Activated T-helper 17 cell treated with anti-CD3 and anti-CD28 coated beads, Interleukin-2, amount 50 U/mL, for 72 hours (primary cell): Measurements from ENCODE around the gene SLCO2A1. TPM values are rescaled to one million over a fixed set of nuclear protein-coding genes. Genes with fewer than 3 reads are reported as not detected.

Experiments
- ATAC-seq: fragments of 150-1000 bp; cut with Tn5 transposase; replicated peaks from 2 replicates; pipeline ENCODE4 v1.10.0; 2021; ENCODE audit warnings: mild to moderate bottlenecking, moderate library complexity
- H3K27ac Mint-ChIP-seq: one replicate; pipeline ENCODE4 v1.8.0; 2022; ENCODE audit warnings: mixed read lengths
- H3K27me3 Mint-ChIP-seq: one replicate; pipeline ENCODE4 v1.8.0; 2022; ENCODE audit warnings: mixed read lengths
- H3K36me3 Mint-ChIP-seq: one replicate; pipeline ENCODE4 v1.8.0; 2022; ENCODE audit warnings: low read depth, mild to moderate bottlenecking, mixed read lengths
- H3K4me1 Mint-ChIP-seq: one replicate; pipeline ENCODE4 v1.8.0; 2022; ENCODE audit warnings: mixed read lengths
- H3K4me3 Mint-ChIP-seq: one replicate; pipeline ENCODE4 v1.8.0; 2022; ENCODE audit warnings: mild to moderate bottlenecking, mixed read lengths
- H3K9me3 Mint-ChIP-seq: one replicate; pipeline ENCODE4 v1.8.0; 2022; ENCODE audit warnings: mixed read lengths
- total RNA-seq, 2 donors: library from RNA; stranded (reverse); gene quantifications; one replicate each; pipeline ENCODE4 v1.2.3, GENCODE V29; 2022

The SLCO2A1 gene
- total RNA-seq, 2 donors from 2014 or later = not detected

GRCh38 chr3:134004841-134005240, 24.9 kb downstream of the SLCO2A1 start:
- Mint-ChIP-seq H3K4me3 (no peak overlapping the region), H3K27ac (no peak overlapping the region), H3K27me3 (peaks cover 11% of the 10 kb centered on the region), H3K36me3 (no peaks in the 10 kb centered on the region), H3K9me3 (no peaks in the 10 kb centered on the region), H3K4me1 (no peaks in the 10 kb centered on the region)
- ATAC-seq = no peak

GRCh38 chr3:134003066-134003465, 26.7 kb downstream of the SLCO2A1 start:
- ATAC-seq = no peak
- H3K36me3 Mint-ChIP-seq = no peaks in the 10 kb centered on the region
- no peaks in the 10 kb centered on the region for H3K9me3 Mint-ChIP-seq

GRCh38 chr3:134002306-134002705, 27.4 kb downstream of the SLCO2A1 start:
- Mint-ChIP-seq H3K27me3 (peaks cover 20% of the 10 kb centered on the region), H3K9me3 (no peaks in the 10 kb centered on the region), H3K4me1 (no peaks in the 10 kb centered on the region), H3K27ac (no peak overlapping the region), H3K36me3 (no peaks in the 10 kb centered on the region), H3K4me3 (no peak overlapping the region)
- no peak for ATAC-seq

More at GRCh38 chr3:134003066-134003465, 26.7 kb downstream of the SLCO2A1 start:
- H3K4me3 Mint-ChIP-seq = no peak overlapping the region
- no peaks in the 10 kb centered on the region for H3K4me1 Mint-ChIP-seq
- H3K27me3 Mint-ChIP-seq = peaks cover 20% of the 10 kb centered on the region
- no peak overlapping the region for H3K27ac Mint-ChIP-seq

GRCh38 chr3:134001251-134001650, 28.5 kb downstream of the SLCO2A1 start:
- no peak overlapping the region for H3K4me3 Mint-ChIP-seq
- no peak for ATAC-seq
- peaks cover 20% of the 10 kb centered on the region for H3K27me3 Mint-ChIP-seq

GRCh38 chr3:133999891-134000685, 29.6 kb downstream of the SLCO2A1 start:
- Mint-ChIP-seq H3K4me3 (no peak overlapping the region), H3K36me3 (no peaks in the 10 kb centered on the region), H3K4me1 (no peaks in the 10 kb centered on the region), H3K9me3 (no peaks in the 10 kb centered on the region), H3K27ac (no peak overlapping the region), H3K27me3 (peaks cover 20% of the 10 kb centered on the region)
- no peak for ATAC-seq

More at GRCh38 chr3:134001251-134001650, 28.5 kb downstream of the SLCO2A1 start:
- no peak overlapping the region for H3K27ac Mint-ChIP-seq
- no peaks in the 10 kb centered on the region for H3K9me3 Mint-ChIP-seq
- H3K4me1 Mint-ChIP-seq = no peaks in the 10 kb centered on the region
- H3K36me3 Mint-ChIP-seq = no peaks in the 10 kb centered on the region

GRCh38 chr3:133998691-133999241, 31.0 kb downstream of the SLCO2A1 start:
- Mint-ChIP-seq H3K4me1 (no peaks in the 10 kb centered on the region), H3K4me3 (no peak overlapping the region), H3K36me3 (no peaks in the 10 kb centered on the region), H3K27ac (no peak overlapping the region), H3K27me3 (peaks cover 26% of the 10 kb centered on the region), H3K9me3 (no peaks in the 10 kb centered on the region)
- ATAC-seq = no peak

GRCh38 chr3:133997871-133998635, 31.7 kb downstream of the SLCO2A1 start:
- no peaks in the 10 kb centered on the region for H3K9me3 Mint-ChIP-seq
- no peaks in the 10 kb centered on the region for H3K36me3 Mint-ChIP-seq
- ATAC-seq = no peak
- no peak overlapping the region for H3K27ac Mint-ChIP-seq
- H3K4me3 Mint-ChIP-seq = no peak overlapping the region
- H3K27me3 Mint-ChIP-seq = peaks cover 28% of the 10 kb centered on the region
- H3K4me1 Mint-ChIP-seq = no peaks in the 10 kb centered on the region

GRCh38 chr3:133996996-133997395, 32.7 kb downstream of the SLCO2A1 start:
- Mint-ChIP-seq H3K4me1 (no peaks in the 10 kb centered on the region), H3K9me3 (no peaks in the 10 kb centered on the region), H3K27me3 (peaks cover 29% of the 10 kb centered on the region), H3K36me3 (no peaks in the 10 kb centered on the region), H3K27ac (no peak overlapping the region), H3K4me3 (no peak overlapping the region)
- ATAC-seq = no peak

GRCh38 chr3:133996251-133996661, 33.5 kb downstream of the SLCO2A1 start:
- H3K4me3 Mint-ChIP-seq = no peak overlapping the region

GRCh38 chr3:133995264-133995663, 34.5 kb downstream of the SLCO2A1 start:
- ATAC-seq = no peak
- Mint-ChIP-seq H3K4me1 (no peaks in the 10 kb centered on the region), H3K27ac (no peak overlapping the region), H3K9me3 (no peaks in the 10 kb centered on the region), H3K36me3 (no peaks in the 10 kb centered on the region), H3K4me3 (no peak overlapping the region), H3K27me3 (peaks cover 32% of the 10 kb centered on the region)

More at GRCh38 chr3:133996251-133996661, 33.5 kb downstream of the SLCO2A1 start:
- Mint-ChIP-seq H3K27me3 (peaks cover 29% of the 10 kb centered on the region), H3K4me1 (no peaks in the 10 kb centered on the region), H3K36me3 (no peaks in the 10 kb centered on the region), H3K27ac (no peak overlapping the region), H3K9me3 (no peaks in the 10 kb centered on the region)
- no peak for ATAC-seq

GRCh38 chr3:133994166-133994890, 35.4 kb downstream of the SLCO2A1 start:
- no peak overlapping the region for H3K4me3 Mint-ChIP-seq
- H3K27ac Mint-ChIP-seq = no peak overlapping the region
- no peaks in the 10 kb centered on the region for H3K4me1 Mint-ChIP-seq
- no peaks in the 10 kb centered on the region for H3K9me3 Mint-ChIP-seq
- H3K36me3 Mint-ChIP-seq = no peaks in the 10 kb centered on the region
- peaks cover 28% of the 10 kb centered on the region for H3K27me3 Mint-ChIP-seq
- no peak for ATAC-seq

GRCh38 chr3:133992951-133993620, 36.6 kb downstream of the SLCO2A1 start:
- Mint-ChIP-seq H3K4me1 (no peaks in the 10 kb centered on the region), H3K27ac (no peak overlapping the region), H3K36me3 (no peaks in the 10 kb centered on the region), H3K4me3 (no peak overlapping the region), H3K9me3 (no peaks in the 10 kb centered on the region), H3K27me3 (peaks cover 20% of the 10 kb centered on the region)
- ATAC-seq = no peak

GRCh38 chr3:133992381-133992780, 37.3 kb downstream of the SLCO2A1 start:
- peaks cover 23% of the 10 kb centered on the region for H3K27me3 Mint-ChIP-seq
- no peaks in the 10 kb centered on the region for H3K9me3 Mint-ChIP-seq
- H3K4me3 Mint-ChIP-seq = no peak overlapping the region
- H3K36me3 Mint-ChIP-seq = no peaks in the 10 kb centered on the region
- H3K27ac Mint-ChIP-seq = no peak overlapping the region
- no peaks in the 10 kb centered on the region for H3K4me1 Mint-ChIP-seq
- no peak for ATAC-seq

- H3K4me1 Mint-ChIP-seq = no peaks in the 10 kb centered on the region
- H3K9me3 Mint-ChIP-seq = no peaks in the 10 kb centered on the region
- no peak overlapping the region for H3K27ac Mint-ChIP-seq
- H3K27me3 Mint-ChIP-seq = peaks cover 27% of the 10 kb centered on the region
- H3K4me3 Mint-ChIP-seq = no peak overlapping the region
- no peaks in the 10 kb centered on the region for H3K36me3 Mint-ChIP-seq
- no peak for ATAC-seq
Observed at GRCh38 chr3:133991637-133992036, 38.1 kb downstream of the SLCO2A1 start.
